ENCODE results near the gene GPD2. TPM values are rescaled to one million over a fixed set of nuclear protein-coding genes. Genes with fewer than 3 reads are reported as not detected.

GPD2 gene
- total RNA-seq, 6 experiments from 2014 or later = 44.4 to 69.8 (median 55.7) TPM

- Mint-ChIP-seq H3K9me3 (no peaks in the 10 kb centered on the region), H3K27ac (peak overlapping the region; percentile 59), H3K4me1 (ENCODE audit: low read depth) (peaks cover 65% of the 10 kb centered on the region), H3K27me3 (ENCODE audit: insufficient read depth) (peaks cover 3% of the 10 kb centered on the region; the same call in 1 of the 2 replicates), H3K4me3 (peak overlapping the region; percentile 37; the same call in 1 of the 2 replicates), H3K36me3 (ENCODE audit: low read depth) (peaks cover 5% of the 10 kb centered on the region; the same call in 1 of the 2 replicates)
- no peak for TF ChIP-seq CTCF (IDR thresholded peaks at IDR 0.05)
- DNase-seq = no peak
Measured at GRCh38 chr2:156536534-156536933, 100.4 kb downstream of the GPD2 start.

GRCh38 chr2:156537141-156537540 lies 101.0 kb downstream of the GPD2 start:
- no peak for TF ChIP-seq CTCF (IDR thresholded peaks at IDR 0.05)
- Mint-ChIP-seq H3K27ac (peak overlapping the region; percentile 59), H3K9me3 (no peaks in the 10 kb centered on the region), H3K36me3 (ENCODE audit: low read depth) (peaks cover 5% of the 10 kb centered on the region; the same call in 1 of the 2 replicates), H3K27me3 (ENCODE audit: insufficient read depth) (peaks cover 3% of the 10 kb centered on the region; the same call in 1 of the 2 replicates), H3K4me1 (ENCODE audit: low read depth) (peaks cover 71% of the 10 kb centered on the region), H3K4me3 (peak overlapping the region; percentile 37)
- peak; percentile 53 for DNase-seq

GRCh38 chr2:156538083-156538504 lies 101.9 kb downstream of the GPD2 start:
- H3K4me3 Mint-ChIP-seq = peak overlapping the region; percentile 37
- H3K9me3 Mint-ChIP-seq = no peaks in the 10 kb centered on the region
- no peak for TF ChIP-seq CTCF (IDR thresholded peaks at IDR 0.05)
- H3K4me1 Mint-ChIP-seq (ENCODE audit: low read depth) = peaks cover 77% of the 10 kb centered on the region
- H3K36me3 Mint-ChIP-seq (ENCODE audit: low read depth) = peaks cover 5% of the 10 kb centered on the region; the same call in 1 of the 2 replicates
- no peak for DNase-seq
- H3K27me3 Mint-ChIP-seq (ENCODE audit: insufficient read depth) = peaks cover 3% of the 10 kb centered on the region; the same call in 1 of the 2 replicates
- peak overlapping the region; percentile 62 for H3K27ac Mint-ChIP-seq

- H3K36me3 Mint-ChIP-seq (ENCODE audit: low read depth) = peaks cover 5% of the 10 kb centered on the region; the same call in 1 of the 2 replicates
- H3K4me1 Mint-ChIP-seq (ENCODE audit: low read depth) = peaks cover 74% of the 10 kb centered on the region
- no peak overlapping the region for H3K27ac Mint-ChIP-seq
- no peak overlapping the region for H3K4me3 Mint-ChIP-seq
- no peak for TF ChIP-seq CTCF (IDR thresholded peaks at IDR 0.05)
- DNase-seq = no peak
- H3K27me3 Mint-ChIP-seq (ENCODE audit: insufficient read depth) = peaks cover 3% of the 10 kb centered on the region; the same call in 1 of the 2 replicates
- H3K9me3 Mint-ChIP-seq = no peaks in the 10 kb centered on the region
Measured at GRCh38 chr2:156539086-156539860, 103.1 kb downstream of the GPD2 start.

GRCh38 chr2:156540706-156541105 lies 104.5 kb downstream of the GPD2 start:
- Mint-ChIP-seq H3K9me3 (no peaks in the 10 kb centered on the region), H3K4me1 (ENCODE audit: low read depth) (peaks cover 67% of the 10 kb centered on the region), H3K36me3 (ENCODE audit: low read depth) (peaks cover 5% of the 10 kb centered on the region; the same call in 1 of the 2 replicates), H3K4me3 (no peak overlapping the region), H3K27ac (peak overlapping the region; percentile 67), H3K27me3 (ENCODE audit: insufficient read depth) (no peaks in the 10 kb centered on the region; the same call in 1 of the 2 replicates)
- no peak for TF ChIP-seq CTCF (IDR thresholded peaks at IDR 0.05)
- no peak for DNase-seq

Data from HFFc6 (cell line).